Measurements from ENCODE around the gene COL5A1.

- no peak for TF ChIP-seq POLR2A (IDR thresholded peaks at IDR 0.05)
- TF ChIP-seq, protein P1, sequence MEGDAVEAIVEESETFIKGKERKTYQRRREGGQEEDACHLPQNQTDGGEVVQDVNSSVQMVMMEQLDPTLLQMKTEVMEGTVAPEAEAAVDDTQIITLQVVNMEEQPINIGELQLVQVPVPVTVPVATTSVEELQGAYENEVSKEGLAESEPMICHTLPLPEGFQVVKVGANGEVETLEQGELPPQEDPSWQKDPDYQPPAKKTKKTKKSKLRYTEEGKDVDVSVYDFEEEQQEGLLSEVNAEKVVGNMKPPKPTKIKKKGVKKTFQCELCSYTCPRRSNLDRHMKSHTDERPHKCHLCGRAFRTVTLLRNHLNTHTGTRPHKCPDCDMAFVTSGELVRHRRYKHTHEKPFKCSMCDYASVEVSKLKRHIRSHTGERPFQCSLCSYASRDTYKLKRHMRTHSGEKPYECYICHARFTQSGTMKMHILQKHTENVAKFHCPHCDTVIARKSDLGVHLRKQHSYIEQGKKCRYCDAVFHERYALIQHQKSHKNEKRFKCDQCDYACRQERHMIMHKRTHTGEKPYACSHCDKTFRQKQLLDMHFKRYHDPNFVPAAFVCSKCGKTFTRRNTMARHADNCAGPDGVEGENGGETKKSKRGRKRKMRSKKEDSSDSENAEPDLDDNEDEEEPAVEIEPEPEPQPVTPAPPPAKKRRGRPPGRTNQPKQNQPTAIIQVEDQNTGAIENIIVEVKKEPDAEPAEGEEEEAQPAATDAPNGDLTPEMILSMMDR (IDR thresholded peaks at IDR 0.05): no peak
These were observed 85.1 kb downstream of the COL5A1 start for GRCh38 chr9:134726722-134727034.

All from tibial nerve (tissue), 3 donors.